GM15510 (cell line): ENCODE data around the gene EYS.

ENCODE experiments used
- POLR2A ChIP-seq: IDR thresholded peaks from 3 replicates; pipeline ENCODE4 v1.6.1; 2011; ENCODE audit warnings: borderline replicate concordance; ENCODE audit not compliant: insufficient read length; ENCODE audit errors: extremely low read depth

Gene EYS

DNA sequence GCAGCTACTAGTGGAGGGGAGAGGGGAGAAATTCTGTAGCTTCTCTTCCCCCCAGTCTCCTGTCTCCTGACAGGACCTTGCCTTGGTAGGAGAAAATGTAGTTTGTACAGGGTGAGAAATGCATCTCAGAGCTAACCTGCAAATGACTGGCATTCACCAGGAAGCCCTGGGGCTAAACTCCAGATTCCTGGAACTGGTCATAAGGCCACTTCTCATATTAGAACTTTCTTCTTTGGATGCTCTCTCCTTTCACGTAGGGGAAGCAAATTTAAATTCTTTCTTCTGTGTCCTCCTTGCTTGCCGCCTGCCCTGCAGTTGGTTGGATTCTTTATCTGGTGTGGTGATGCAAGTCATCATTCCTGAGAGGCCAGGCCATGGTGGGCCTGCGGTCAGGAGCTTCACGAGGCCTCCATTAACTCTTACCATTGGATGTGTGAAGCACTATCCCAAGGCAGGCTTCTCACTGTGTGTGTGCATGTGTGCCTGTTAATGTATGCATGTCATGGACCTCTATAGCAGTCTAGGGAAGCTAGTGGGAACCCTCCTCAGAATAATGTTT, 1889.5 kb downstream of the EYS start:
- no peak for TF ChIP-seq POLR2A

- TF ChIP-seq POLR2A = no peak
Observed at GRCh38 chr6:63816982-63817436, 1890.0 kb downstream of the EYS start.

GRCh38 chr6:63816401-63816981, 1890.5 kb downstream of the EYS start:
- no peak for TF ChIP-seq POLR2A

GRCh38 chr6:63814459-63814858, 1892.6 kb downstream of the EYS start:
- no peak for TF ChIP-seq POLR2A

DNA sequence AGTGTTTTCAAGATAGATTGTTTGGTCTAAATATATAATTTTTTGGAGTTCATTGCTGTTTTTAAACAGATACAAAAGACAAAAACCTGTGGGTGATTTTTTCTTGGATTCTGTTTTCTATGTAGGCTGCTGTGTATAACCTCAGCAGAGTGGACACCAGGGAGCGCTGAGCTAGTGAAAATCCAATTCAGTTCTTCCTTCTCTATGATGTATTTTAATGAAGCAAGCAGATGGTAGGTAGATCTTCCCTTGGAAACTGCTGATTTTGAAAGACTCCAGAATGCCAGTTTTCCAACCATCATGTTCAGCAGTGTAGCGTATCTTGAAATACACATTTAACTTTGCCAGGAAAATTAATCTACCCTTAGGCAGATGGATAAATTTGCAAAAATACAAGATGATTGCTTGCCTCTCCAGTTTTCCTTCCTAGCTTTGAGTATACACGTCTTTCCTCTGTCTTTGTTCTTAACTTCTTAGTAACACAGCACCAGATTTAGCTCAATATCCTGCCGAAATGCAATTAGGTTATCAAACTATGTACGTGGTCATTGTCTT, 1893.4 kb downstream of the EYS start:
- no peak for TF ChIP-seq POLR2A

GRCh38 chr6:63808576-63808975, 1898.5 kb downstream of the EYS start:
- TF ChIP-seq POLR2A = no peak

DNA sequence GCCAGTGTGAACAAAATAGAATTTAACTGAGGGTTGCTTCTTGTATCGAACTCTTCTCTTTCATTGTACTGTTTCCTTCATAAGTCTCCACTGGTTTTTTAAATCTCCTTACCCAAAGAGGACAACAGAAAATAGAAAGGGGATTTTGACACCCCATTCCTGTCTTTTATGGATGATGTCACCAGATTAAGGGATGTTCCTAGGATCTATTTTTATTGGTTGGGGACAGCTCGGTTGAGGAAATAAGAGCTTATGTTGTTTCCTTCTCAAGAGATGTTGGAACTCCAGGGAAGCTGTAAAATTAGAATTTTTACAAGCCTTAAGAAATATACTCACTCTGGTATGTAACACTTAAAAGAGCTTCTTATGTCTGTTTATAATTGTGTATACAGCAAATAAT, 1900.0 kb downstream of the EYS start:
- TF ChIP-seq POLR2A = no peak

DNA sequence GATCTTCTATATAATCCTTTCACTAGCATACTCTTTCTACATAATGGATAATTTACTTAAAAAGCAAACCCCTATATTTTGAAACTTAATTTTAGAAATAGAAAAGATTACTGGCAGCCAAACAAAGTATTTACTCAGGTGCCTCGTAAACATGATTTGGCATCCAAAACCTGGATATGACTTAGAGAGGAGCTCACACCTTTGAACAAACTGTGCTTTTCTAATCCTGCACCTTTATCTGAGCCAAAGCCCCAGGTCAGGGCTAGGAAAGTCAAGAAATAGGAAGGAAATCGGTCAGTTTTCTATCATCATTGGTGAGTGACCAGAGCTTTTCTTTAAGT, 1900.5 kb downstream of the EYS start:
- no peak for TF ChIP-seq POLR2A

- no peak for TF ChIP-seq POLR2A
Observed at GRCh38 chr6:63805808-63806572, 1901.0 kb downstream of the EYS start.

DNA sequence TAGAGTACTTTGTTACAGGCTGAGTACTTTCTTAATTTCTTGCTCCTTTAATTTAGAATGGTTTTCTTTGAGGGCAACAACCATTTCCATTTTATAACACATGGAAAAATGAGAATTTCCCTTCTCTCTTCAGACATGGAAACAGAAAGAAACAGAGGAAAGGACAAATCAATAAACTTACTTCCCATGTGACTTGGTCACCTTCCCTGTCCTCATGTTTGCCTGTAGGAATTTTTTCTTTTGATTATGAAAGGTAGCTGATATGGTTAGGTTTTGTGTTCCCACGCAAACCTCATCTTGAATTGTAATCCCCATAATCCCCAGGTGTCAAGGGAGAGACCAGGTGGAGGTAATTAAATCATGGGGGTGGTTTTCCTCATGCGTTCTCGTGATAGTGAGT, 1901.7 kb downstream of the EYS start:
- TF ChIP-seq POLR2A = no peak

DNA sequence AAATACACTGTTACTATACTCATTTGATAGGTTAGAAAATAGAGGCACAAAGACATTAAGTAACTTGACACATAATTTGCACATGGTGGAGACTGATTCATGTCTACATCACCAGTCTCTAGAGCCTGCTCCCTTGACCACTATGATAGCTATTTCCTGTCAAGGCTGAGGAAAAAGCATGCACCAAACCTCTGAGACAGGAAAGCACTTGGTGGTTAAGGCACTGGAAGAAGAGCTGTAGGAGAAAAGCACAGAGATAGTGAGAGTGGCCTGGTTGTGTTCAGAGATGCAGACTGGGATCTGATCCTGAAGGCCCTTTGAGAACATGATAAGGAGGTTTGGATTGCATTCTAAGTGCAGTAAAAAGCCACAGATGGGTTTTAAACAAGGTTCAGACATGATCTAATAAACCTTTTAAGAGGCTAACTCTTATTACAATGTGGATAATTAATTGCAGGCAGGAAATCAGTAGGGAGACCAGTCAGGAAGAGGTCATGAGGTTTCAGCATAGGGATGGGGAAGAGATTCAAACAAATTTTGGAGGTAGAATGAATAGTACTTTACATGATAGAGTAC, 1902.6 kb downstream of the EYS start:
- TF ChIP-seq POLR2A = no peak

DNA sequence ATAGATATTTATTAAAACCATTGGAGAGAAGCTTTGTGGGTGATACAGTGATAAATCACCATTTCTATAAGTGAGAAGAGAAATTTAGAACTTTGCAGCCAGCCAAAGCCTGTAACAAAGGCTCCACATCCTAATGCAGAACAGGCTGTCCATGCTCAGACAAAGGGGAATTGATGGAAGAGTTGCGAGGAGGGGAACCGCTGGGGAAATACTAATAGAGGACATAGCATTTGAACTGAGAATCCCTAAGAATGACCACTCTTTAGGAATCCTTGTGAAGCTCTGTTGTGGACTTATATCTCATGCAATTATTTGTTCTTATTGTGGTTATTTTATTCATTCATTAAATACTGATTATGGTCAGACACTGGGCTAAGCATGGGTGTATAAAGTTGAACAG, 1903.7 kb downstream of the EYS start:
- TF ChIP-seq POLR2A = no peak

DNA sequence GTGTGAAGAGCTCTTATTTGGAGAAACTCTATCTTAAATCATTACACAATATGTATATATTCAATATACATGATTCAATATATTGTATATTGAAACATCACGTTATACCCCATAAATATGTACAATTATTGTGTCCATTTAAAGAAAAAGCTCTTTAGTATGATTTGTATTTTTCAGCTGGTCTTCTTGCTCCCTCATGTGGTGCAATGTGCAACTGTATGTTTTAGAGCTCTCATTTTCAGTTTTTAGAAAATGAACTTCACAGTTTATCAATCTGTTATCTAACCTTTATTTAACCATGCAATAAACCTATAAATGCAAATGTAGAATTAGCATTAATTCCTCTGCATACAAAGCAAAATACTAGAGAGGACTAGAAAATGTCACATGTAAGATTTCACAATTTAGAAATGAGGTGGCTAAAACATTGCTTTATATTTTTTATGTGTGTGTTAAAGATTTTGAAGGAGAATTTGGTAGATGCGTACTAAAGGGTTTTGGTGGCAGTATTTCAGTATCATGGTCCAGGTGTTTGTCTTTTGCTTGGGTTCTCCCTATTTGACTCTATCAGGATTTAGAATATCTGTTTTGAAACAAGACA, 1904.3 kb downstream of the EYS start:
- TF ChIP-seq POLR2A = no peak

DNA sequence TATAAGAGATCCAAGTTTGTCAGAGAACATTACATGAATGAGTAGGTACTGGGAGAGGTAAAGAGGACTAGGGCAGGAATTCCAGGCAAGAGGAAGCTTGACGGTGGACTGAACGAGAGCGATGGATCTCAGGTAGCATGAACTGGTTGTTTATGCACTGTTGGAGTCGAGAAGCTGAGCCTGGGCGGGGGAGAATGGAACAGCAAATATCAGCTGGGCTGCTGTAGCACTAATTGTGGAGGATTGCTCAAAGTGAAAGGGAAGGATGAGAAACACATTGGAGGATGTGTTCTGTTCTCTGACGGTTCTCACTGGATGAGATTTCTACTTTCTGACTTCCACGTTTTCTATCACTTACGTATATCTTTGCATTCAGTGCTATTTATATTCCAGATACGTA, 1907.2 kb downstream of the EYS start:
- TF ChIP-seq POLR2A = no peak

DNA sequence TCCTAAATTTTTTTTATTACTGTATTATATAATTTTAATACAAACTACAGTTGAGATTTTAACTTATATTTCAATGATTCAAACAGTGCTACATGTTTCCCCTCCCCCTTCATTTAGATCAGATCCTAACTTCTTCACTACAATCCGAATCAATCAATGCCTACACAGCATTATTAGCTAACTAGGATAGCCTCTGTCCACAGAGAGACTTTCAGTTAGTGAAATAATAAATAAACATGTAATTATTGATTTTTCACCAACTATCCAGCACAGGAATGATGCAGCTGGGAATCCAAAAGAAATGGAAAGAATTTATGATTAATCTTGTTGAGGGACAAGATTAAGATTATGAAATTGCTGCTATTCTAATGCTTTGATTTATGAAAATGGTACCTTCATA, 1907.7 kb downstream of the EYS start:
- TF ChIP-seq POLR2A = no peak

GRCh38 chr6:63798378-63798777, 1908.6 kb downstream of the EYS start:
- TF ChIP-seq POLR2A = no peak

- TF ChIP-seq POLR2A = no peak
Observed at GRCh38 chr6:63797721-63798120, 1909.3 kb downstream of the EYS start.
